ENCODE measurements around the gene SLC26A5. TPM values are rescaled to one million over a fixed set of nuclear protein-coding genes. Genes with fewer than 3 reads are reported as not detected.
A peak's percentile ranks its signal among the peaks of the same experiment; 100 is the strongest.

SLC26A5 gene
- total and polyA plus RNA-seq, 11 donors = not detected

DNA sequence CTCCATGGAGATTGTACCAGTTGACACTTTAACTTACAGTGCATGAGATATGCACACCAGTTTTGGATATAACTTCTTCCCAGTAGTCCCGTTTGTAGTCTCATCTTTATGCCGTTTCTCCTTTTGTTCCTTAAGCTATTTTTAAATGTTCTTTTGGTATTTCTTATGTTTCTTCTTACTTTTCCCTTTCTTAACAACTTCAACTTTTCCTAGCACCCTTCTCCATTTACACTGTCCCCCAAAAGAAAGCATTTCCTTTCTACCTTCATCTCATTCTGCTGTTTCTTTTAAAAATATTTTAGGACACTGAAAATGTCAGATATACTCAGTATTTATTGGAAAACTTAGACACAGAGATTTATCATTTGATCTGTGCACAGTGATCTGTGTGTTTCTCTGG, 97.0 kb downstream of the SLC26A5 start:
- Histone ChIP-seq H3K4me1 (peaks cover 9 to 54% (median 45%) of the 10 kb centered on the region in 12 donors), H3K27ac (peak overlapping the region in 1 of 12 donors; percentile 93), H3K9me3 (no peaks in the 10 kb centered on the region), H3K36me3 (peaks cover 0 to 31% (median 16%) of the 10 kb centered on the region in 9 donors), H3K27me3 (no peaks in the 10 kb centered on the region), H3K4me3 (peak overlapping the region in 11 of 12 donors; percentile 56 to 87 (median 76))
- TF ChIP-seq POLR2A (IDR thresholded peaks at IDR 0.05) = no peak
- TF ChIP-seq, protein P1, sequence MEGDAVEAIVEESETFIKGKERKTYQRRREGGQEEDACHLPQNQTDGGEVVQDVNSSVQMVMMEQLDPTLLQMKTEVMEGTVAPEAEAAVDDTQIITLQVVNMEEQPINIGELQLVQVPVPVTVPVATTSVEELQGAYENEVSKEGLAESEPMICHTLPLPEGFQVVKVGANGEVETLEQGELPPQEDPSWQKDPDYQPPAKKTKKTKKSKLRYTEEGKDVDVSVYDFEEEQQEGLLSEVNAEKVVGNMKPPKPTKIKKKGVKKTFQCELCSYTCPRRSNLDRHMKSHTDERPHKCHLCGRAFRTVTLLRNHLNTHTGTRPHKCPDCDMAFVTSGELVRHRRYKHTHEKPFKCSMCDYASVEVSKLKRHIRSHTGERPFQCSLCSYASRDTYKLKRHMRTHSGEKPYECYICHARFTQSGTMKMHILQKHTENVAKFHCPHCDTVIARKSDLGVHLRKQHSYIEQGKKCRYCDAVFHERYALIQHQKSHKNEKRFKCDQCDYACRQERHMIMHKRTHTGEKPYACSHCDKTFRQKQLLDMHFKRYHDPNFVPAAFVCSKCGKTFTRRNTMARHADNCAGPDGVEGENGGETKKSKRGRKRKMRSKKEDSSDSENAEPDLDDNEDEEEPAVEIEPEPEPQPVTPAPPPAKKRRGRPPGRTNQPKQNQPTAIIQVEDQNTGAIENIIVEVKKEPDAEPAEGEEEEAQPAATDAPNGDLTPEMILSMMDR (IDR thresholded peaks at IDR 0.05) = no peak
- no peak for DNase-seq
- 24 to 43% (median 28%) methylated on average over 2 of the region's 2 CpGs for WGBS, 4 donors
- ATAC-seq = no peak
- intact Hi-C loops (cut with DNase I) = loop anchor here in 1 of 10 donors (5.0 kb wide), 1 partner anchor 52 kb away; the partner anchor contains the start of gene PMPCB

DNA sequence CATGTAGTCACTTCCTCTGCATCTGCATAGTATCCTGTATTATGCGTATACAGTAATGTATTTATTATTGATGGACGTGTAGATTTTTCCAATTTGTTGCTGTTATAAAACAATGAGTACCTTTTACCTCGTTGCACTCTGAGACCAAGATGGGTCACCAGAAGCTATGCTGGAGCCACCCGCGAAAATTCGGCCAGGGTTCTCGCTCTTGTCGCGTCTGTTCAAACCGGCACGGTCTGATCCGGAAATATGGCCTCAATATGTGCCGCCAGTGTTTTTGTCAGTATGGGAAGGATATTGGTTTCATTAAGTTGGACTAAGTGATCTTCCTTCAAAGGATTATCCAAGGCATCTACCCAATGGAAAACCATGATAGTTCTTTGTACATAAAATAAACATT, 97.6 kb downstream of the SLC26A5 start:
- H3K36me3 ChIP-seq = peaks cover 0 to 26% (median 12%) of the 10 kb centered on the region in 9 donors
- intact Hi-C loops (cut with DNase I) = loop anchor here in 1 of 10 donors (5.0 kb wide), 1 partner anchor 51 kb away; the partner anchor contains the start of gene PMPCB
- H3K27ac ChIP-seq = peak overlapping the region in 9 of 12 donors; percentile 82 to 93 (median 89)
- TF ChIP-seq, protein P1 (IDR thresholded peaks at IDR 0.05) = no peak
- DNase-seq (no peak), ATAC-seq (no peak)
- WGBS, 4 donors = 11 to 29% (median 12%) methylated on average over 13 of the region's 13 CpGs
- peaks cover 9 to 59% (median 49%) of the 10 kb centered on the region in 12 donors for H3K4me1 ChIP-seq
- H3K4me3 ChIP-seq = peak overlapping the region; percentile 56 to 87 (median 76)
- no peaks in the 10 kb centered on the region for H3K9me3 ChIP-seq
- H3K27me3 ChIP-seq = no peaks in the 10 kb centered on the region

DNA sequence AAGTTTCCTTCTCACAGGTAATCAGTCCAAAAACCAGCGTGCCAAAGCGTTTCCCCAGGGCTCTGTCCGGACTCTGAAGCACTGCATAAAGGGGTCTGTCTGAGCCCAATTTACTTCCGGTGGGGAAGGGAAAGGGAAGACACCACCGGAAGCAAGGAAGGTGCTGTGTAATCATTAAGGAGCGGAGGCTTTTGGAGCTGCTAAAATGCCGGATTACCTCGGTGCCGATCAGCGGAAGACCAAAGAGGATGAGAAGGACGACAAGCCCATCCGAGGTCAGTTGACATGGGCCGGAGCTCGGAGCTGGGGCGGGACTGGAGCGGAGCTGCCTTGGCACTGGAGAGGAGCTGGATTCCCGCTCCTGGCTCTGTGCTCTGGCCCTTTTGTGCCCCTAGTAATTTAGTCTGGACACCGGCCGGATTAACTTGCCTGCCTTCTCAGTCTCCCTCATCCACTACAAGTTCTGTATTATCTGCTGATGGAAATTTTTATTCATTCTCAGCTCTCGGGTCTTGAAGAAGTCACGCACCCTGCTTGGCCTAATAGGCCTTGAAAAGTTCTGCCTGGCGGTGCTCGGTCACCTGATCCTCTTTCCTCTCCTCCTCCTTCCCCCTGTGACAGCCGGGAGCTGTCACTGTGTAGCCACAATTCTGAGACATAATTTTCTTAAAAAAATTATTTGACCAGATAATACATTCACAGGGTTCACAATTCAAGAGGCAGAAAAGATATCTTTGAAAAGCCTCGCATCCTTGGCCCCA, 98.3 kb downstream of the SLC26A5 start, which contains the start of gene PSMC2:
Gene PSMC2 (plus strand): TSS at position 137 of the 761 bp plus-strand sequence. CDS start 69 bp downstream, at position 206.
- peak; percentile 73 to 82 (median 77) for DNase-seq
- no peak for TF ChIP-seq POLR2A (IDR thresholded peaks at IDR 0.05)
- TF ChIP-seq, protein P1 (IDR thresholded peaks at IDR 0.05) = no peak
- Histone ChIP-seq H3K36me3 (peaks cover 0 to 18% (median 5%) of the 10 kb centered on the region in 9 donors), H3K4me1 (peaks cover 9 to 67% (median 56%) of the 10 kb centered on the region in 12 donors), H3K27ac (peak within 1 kb of the TSS; percentile 76 to 93 (median 88)), H3K27me3 (no peaks in the 10 kb centered on the region), H3K4me3 (peak within 1 kb of the TSS; percentile 56 to 87 (median 76)), H3K9me3 (no peaks in the 10 kb centered on the region)
- intact Hi-C loops (cut with DNase I) = loop anchor here in 2 of 10 donors (2.0 to 5.0 kb wide), 2 partner anchors 50 to 51 kb away; partner anchors contain the start of gene PMPCB (in 2 of the 2)
- WGBS, 4 donors = 0% methylated on average over 22 to 25 of the region's 25 CpGs
- peak; percentile 81 to 89 (median 86) for ATAC-seq

DNA sequence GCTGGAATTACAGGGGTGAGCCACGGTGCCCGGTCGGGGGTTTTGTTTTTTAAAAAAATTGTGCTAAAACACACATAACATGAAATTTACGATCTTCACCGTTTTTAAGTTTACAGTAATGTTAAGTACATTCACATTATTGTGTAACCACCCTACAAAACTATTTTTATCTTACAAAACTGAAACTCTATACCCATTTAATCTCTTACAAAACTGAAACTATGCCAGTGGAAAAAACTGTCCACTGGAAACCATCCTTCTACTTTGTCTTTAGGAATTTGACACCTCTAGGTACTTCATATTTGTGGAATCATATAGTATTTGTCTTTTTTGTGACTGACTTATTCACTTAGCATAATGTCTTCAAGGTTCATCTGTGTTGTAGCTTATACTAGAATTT, 99.6 kb downstream of the SLC26A5 start:
- no peak overlapping the region for H3K4me3 ChIP-seq
- TF ChIP-seq POLR2A (IDR thresholded peaks at IDR 0.05) = no peak
- TF ChIP-seq, protein P1 (IDR thresholded peaks at IDR 0.05) = no peak
- WGBS, 4 donors = 91 to 94% (median 93%) methylated on average over 5 of the region's 5 CpGs
- peaks cover 0 to 13% (median 5%) of the 10 kb centered on the region in 9 donors for H3K36me3 ChIP-seq
- no peaks in the 10 kb centered on the region for H3K27me3 ChIP-seq
- no peak overlapping the region for H3K27ac ChIP-seq
- H3K9me3 ChIP-seq = no peaks in the 10 kb centered on the region
- no peak for ATAC-seq
- peaks cover 9 to 64% (median 53%) of the 10 kb centered on the region in 12 donors for H3K4me1 ChIP-seq
- intact Hi-C loops (cut with DNase I) = loop anchor here in 2 of 10 donors (2.0 to 5.0 kb wide), 2 partner anchors 49 to 50 kb away; partner anchors contain the start of gene PMPCB (in 2 of the 2)
- DNase-seq = no peak
